Breast epithelium (tissue), 3 donors: ENCODE results near the gene ZNF33B.

ENCODE experiments used
- CTCF ChIP-seq, 3 donors: fragments of 450-650 bp; IDR thresholded peaks; one replicate each; pipeline ENCODE4 v1.5.1; 2016 to 2017; ENCODE audit warnings: antibody characterized with exemption in 3 of 3, mild to moderate bottlenecking in 3 of 3, moderate library complexity in 3 of 3
- POLR2A ChIP-seq: fragments of 450-650 bp; IDR thresholded peaks from one replicate; pipeline ENCODE4 v1.6.1; 2016; ENCODE audit warnings: antibody characterized with exemption, mild to moderate bottlenecking, moderate library complexity
- POLR2AphosphoS5 ChIP-seq, 3 donors: sonication (generic); formaldehyde crosslinking; IDR thresholded peaks; one replicate each; pipeline ENCODE4 v1.6.1; 2017; ENCODE audit warnings: antibody characterized with exemption in 3 of 3

GRCh38 chr10:42543840-42544372, 94.5 kb downstream of the ZNF33B start:
- TF ChIP-seq CTCF (IDR thresholded peaks at IDR 0.05) (no peak), POLR2AphosphoS5 (IDR thresholded peaks at IDR 0.05) (no peak), POLR2A (no peak)
